ENCODE data around the gene GCNT2. TPM values are rescaled to one million over a fixed set of nuclear protein-coding genes. Genes with fewer than 3 reads are reported as not detected.

Gene GCNT2
- total RNA-seq, 1 experiment from 2014 or later = 0.28 TPM

- TF ChIP-seq CTCF (conservative IDR thresholded peaks at IDR 0.05; ENCODE audit: low read depth, low read length) = no peak
Observed at GRCh38 chr6:10640412-10640811, 119.3 kb downstream of the GCNT2 start.

GRCh38 chr6:10641528-10641927, 120.4 kb downstream of the GCNT2 start:
- Histone ChIP-seq H3K9me3 (ENCODE audit: low read depth, low read length, poor library complexity, severe bottlenecking) (no peaks in the 10 kb centered on the region), H3K27ac (ENCODE audit: low read depth, low read length, poor library complexity, severe bottlenecking) (no peak overlapping the region), H3K36me3 (ENCODE audit: insufficient read depth, low read length, poor library complexity, severe bottlenecking) (no peaks in the 10 kb centered on the region), H3K4me3 (ENCODE audit: low read depth, low read length, poor library complexity, severe bottlenecking) (no peak overlapping the region), H3K4me1 (ENCODE audit: insufficient read depth, low read length, poor library complexity, severe bottlenecking) (no peaks in the 10 kb centered on the region), H3K27me3 (replicated peaks; ENCODE audit: insufficient read depth, low read depth, low read length, poor library complexity) (no peaks in the 10 kb centered on the region)
- no peak for TF ChIP-seq CTCF (conservative IDR thresholded peaks at IDR 0.05; ENCODE audit: low read depth, low read length)
- TF ChIP-seq EZH2 (IDR thresholded peaks at IDR 0.05; ENCODE audit: borderline replicate concordance, low read depth, low read length, poor library complexity, severe bottlenecking) = no peak
- no peak for DNase-seq (ENCODE audit: low spot score)
- ChIA-PET CTCF (no interaction called here), POLR2A (ENCODE audit: low non-redundant PET) (no interaction called here)
- intact Hi-C loops (cut with micrococcal nuclease; ENCODE audit: unreplicated experiment) = no loop called here
- no TSS peak for BruUV-seq (replicated peaks)

More at GRCh38 chr6:10640412-10640811, 119.3 kb downstream of the GCNT2 start:
- BruUV-seq (replicated peaks) = no TSS peak
- no peak for DNase-seq (ENCODE audit: low spot score)
- intact Hi-C loops (cut with micrococcal nuclease; ENCODE audit: unreplicated experiment) = no loop called here
- Histone ChIP-seq H3K4me3 (ENCODE audit: low read depth, low read length, poor library complexity, severe bottlenecking) (no peak overlapping the region), H3K36me3 (ENCODE audit: insufficient read depth, low read length, poor library complexity, severe bottlenecking) (no peaks in the 10 kb centered on the region), H3K27me3 (replicated peaks; ENCODE audit: insufficient read depth, low read depth, low read length, poor library complexity) (no peaks in the 10 kb centered on the region), H3K27ac (ENCODE audit: low read depth, low read length, poor library complexity, severe bottlenecking) (no peak overlapping the region), H3K4me1 (ENCODE audit: insufficient read depth, low read length, poor library complexity, severe bottlenecking) (no peaks in the 10 kb centered on the region), H3K9me3 (ENCODE audit: low read depth, low read length, poor library complexity, severe bottlenecking) (no peaks in the 10 kb centered on the region)
- POLR2A ChIA-PET (ENCODE audit: low non-redundant PET) = no interaction called here
- CTCF ChIA-PET = no interaction called here

GRCh38 chr6:10643201-10643651, 122.1 kb downstream of the GCNT2 start:
- ChIA-PET POLR2A (ENCODE audit: low non-redundant PET) (no interaction called here), CTCF (no interaction called here)
- intact Hi-C loops (cut with micrococcal nuclease; ENCODE audit: unreplicated experiment) = no loop called here
- no peaks in the 10 kb centered on the region for H3K36me3 ChIP-seq (ENCODE audit: insufficient read depth, low read length, poor library complexity, severe bottlenecking)
- no peaks in the 10 kb centered on the region for H3K4me1 ChIP-seq (ENCODE audit: insufficient read depth, low read length, poor library complexity, severe bottlenecking)
- no peaks in the 10 kb centered on the region for H3K9me3 ChIP-seq (ENCODE audit: low read depth, low read length, poor library complexity, severe bottlenecking)
- no peak for DNase-seq (ENCODE audit: low spot score)
- BruUV-seq (replicated peaks) = no TSS peak
- H3K27ac ChIP-seq (ENCODE audit: low read depth, low read length, poor library complexity, severe bottlenecking) = no peak overlapping the region
- H3K27me3 ChIP-seq (replicated peaks; ENCODE audit: insufficient read depth, low read depth, low read length, poor library complexity) = no peaks in the 10 kb centered on the region
- no peak for TF ChIP-seq CTCF (conservative IDR thresholded peaks at IDR 0.05; ENCODE audit: low read depth, low read length)
- no peak for TF ChIP-seq EZH2 (IDR thresholded peaks at IDR 0.05; ENCODE audit: borderline replicate concordance, low read depth, low read length, poor library complexity, severe bottlenecking)
- no peak overlapping the region for H3K4me3 ChIP-seq (ENCODE audit: low read depth, low read length, poor library complexity, severe bottlenecking)
